ENCODE measurements around the gene WBP1. TPM values are rescaled to one million over a fixed set of nuclear protein-coding genes. Genes with fewer than 3 reads are reported as not detected.
"Not testable (repeated sequence)": the region's sequence is repeated elsewhere in the genome, so short reads cannot be mapped to it uniquely, and the experiment has no call there.

Gene WBP1
- polyA plus RNA-seq, 1 donor = 75.4 TPM

GRCh38 chr2:74439803-74440377 lies 18.3 kb upstream of the WBP1 start:
- peaks cover 37% of the 10 kb centered on the region for H3K4me1 ChIP-seq (ENCODE audit: control insufficient read depth, insufficient read depth, low read length)
- H3K9me3 ChIP-seq (ENCODE audit: control insufficient read depth, low read depth, low read length) = peaks cover 4% of the 10 kb centered on the region
- peaks cover 23% of the 10 kb centered on the region for H3K36me3 ChIP-seq (ENCODE audit: control insufficient read depth, insufficient read depth, low read length)
- H3K27ac ChIP-seq (ENCODE audit: low read length) = peak overlapping the region; percentile 98
- peak overlapping the region; percentile 86 for H3K4me3 ChIP-seq (ENCODE audit: low read length)
- peaks cover 10% of the 10 kb centered on the region for H3K27me3 ChIP-seq (ENCODE audit: control insufficient read depth, insufficient read depth, low read length)
- DNase-seq = peak in 1 of 2 donors; percentile 68
- WGBS (ENCODE audit: insufficient coverage, low lambda C conversion rate) = no CpG with 5 or more reads among the region's 14 CpGs

- Histone ChIP-seq H3K27me3 (ENCODE audit: control insufficient read depth, insufficient read depth, low read length) (peaks cover 10% of the 10 kb centered on the region), H3K36me3 (ENCODE audit: control insufficient read depth, insufficient read depth, low read length) (peaks cover 18% of the 10 kb centered on the region), H3K4me1 (ENCODE audit: control insufficient read depth, insufficient read depth, low read length) (peaks cover 37% of the 10 kb centered on the region), H3K27ac (ENCODE audit: low read length) (peak overlapping the region; percentile 98), H3K4me3 (ENCODE audit: low read length) (peak overlapping the region; percentile 86), H3K9me3 (ENCODE audit: control insufficient read depth, low read depth, low read length) (peaks cover 4% of the 10 kb centered on the region)
- WGBS (ENCODE audit: insufficient coverage, low lambda C conversion rate) = no CpG with 5 or more reads among the region's 45 CpGs
- DNase-seq = peak; percentile 92 to 96
Measured at GRCh38 chr2:74440378-74441169, 17.7 kb upstream of the WBP1 start.

- Histone ChIP-seq H3K36me3 (ENCODE audit: control insufficient read depth, insufficient read depth, low read length) (peaks cover 12% of the 10 kb centered on the region), H3K4me3 (ENCODE audit: low read length) (peak overlapping the region; percentile 86), H3K27ac (ENCODE audit: low read length) (peak overlapping the region; percentile 98), H3K27me3 (ENCODE audit: control insufficient read depth, insufficient read depth, low read length) (peaks cover 10% of the 10 kb centered on the region), H3K9me3 (ENCODE audit: control insufficient read depth, low read depth, low read length) (peaks cover 4% of the 10 kb centered on the region), H3K4me1 (ENCODE audit: control insufficient read depth, insufficient read depth, low read length) (peaks cover 37% of the 10 kb centered on the region)
- WGBS (ENCODE audit: insufficient coverage, low lambda C conversion rate) = 0% methylated on average over 1 of the region's 33 CpGs
- DNase-seq = no peak
Measured at GRCh38 chr2:74441170-74441689, 17.0 kb upstream of the WBP1 start.

- peaks cover 10% of the 10 kb centered on the region for H3K27me3 ChIP-seq (ENCODE audit: control insufficient read depth, insufficient read depth, low read length)
- peak within 1 kb of the TSS; percentile 86 for H3K4me3 ChIP-seq (ENCODE audit: low read length)
- WGBS (ENCODE audit: insufficient coverage, low lambda C conversion rate) = no CpG with 5 or more reads among the region's 75 CpGs
- H3K27ac ChIP-seq (ENCODE audit: low read length) = peak within 1 kb of the TSS; percentile 98
- peaks cover 9% of the 10 kb centered on the region for H3K36me3 ChIP-seq (ENCODE audit: control insufficient read depth, insufficient read depth, low read length)
- H3K4me1 ChIP-seq (ENCODE audit: control insufficient read depth, insufficient read depth, low read length) = peaks cover 37% of the 10 kb centered on the region
- H3K9me3 ChIP-seq (ENCODE audit: control insufficient read depth, low read depth, low read length) = peaks cover 4% of the 10 kb centered on the region
- peak; percentile 81 to 93 for DNase-seq
Measured at GRCh38 chr2:74441690-74442482, 16.4 kb upstream of the WBP1 start, which contains the start of gene RTKN. Gene RTKN, minus strand, starts transcription at chr2:74441937. Its CDS starts 121 bp downstream, at chr2:74441816.

GRCh38 chr2:74442483-74443297 lies 15.5 kb upstream of the WBP1 start:
- WGBS (ENCODE audit: insufficient coverage, low lambda C conversion rate) = no CpG with 5 or more reads among the region's 16 CpGs
- H3K4me1 ChIP-seq (ENCODE audit: control insufficient read depth, insufficient read depth, low read length) = peaks cover 42% of the 10 kb centered on the region
- H3K27ac ChIP-seq (ENCODE audit: low read length) = peak overlapping the region; percentile 98
- H3K4me3 ChIP-seq (ENCODE audit: low read length) = peak overlapping the region; percentile 86
- not testable (repeated sequence) for H3K27me3 ChIP-seq (ENCODE audit: control insufficient read depth, insufficient read depth, low read length); H3K36me3 ChIP-seq (ENCODE audit: control insufficient read depth, insufficient read depth, low read length); DNase-seq; H3K9me3 ChIP-seq (ENCODE audit: control insufficient read depth, low read depth, low read length)

- no peak for DNase-seq
- H3K9me3 ChIP-seq (ENCODE audit: control insufficient read depth, low read depth, low read length) = peaks cover 4% of the 10 kb centered on the region
- H3K36me3 ChIP-seq (ENCODE audit: control insufficient read depth, insufficient read depth, low read length) = no peaks in the 10 kb centered on the region
- H3K4me1 ChIP-seq (ENCODE audit: control insufficient read depth, insufficient read depth, low read length) = peaks cover 27% of the 10 kb centered on the region
- H3K27me3 ChIP-seq (ENCODE audit: control insufficient read depth, insufficient read depth, low read length) = peaks cover 10% of the 10 kb centered on the region
- H3K4me3 ChIP-seq (ENCODE audit: low read length) = no peak overlapping the region
- no peak overlapping the region for H3K27ac ChIP-seq (ENCODE audit: low read length)
- WGBS (ENCODE audit: insufficient coverage, low lambda C conversion rate) = no CpG with 5 or more reads among the region's 5 CpGs
Measured at GRCh38 chr2:74444498-74445318, 13.5 kb upstream of the WBP1 start.

- Histone ChIP-seq H3K4me1 (ENCODE audit: control insufficient read depth, insufficient read depth, low read length) (peaks cover 22% of the 10 kb centered on the region), H3K36me3 (ENCODE audit: control insufficient read depth, insufficient read depth, low read length) (no peaks in the 10 kb centered on the region), H3K27ac (ENCODE audit: low read length) (no peak overlapping the region), H3K9me3 (ENCODE audit: control insufficient read depth, low read depth, low read length) (no peaks in the 10 kb centered on the region), H3K27me3 (ENCODE audit: control insufficient read depth, insufficient read depth, low read length) (no peaks in the 10 kb centered on the region), H3K4me3 (ENCODE audit: low read length) (no peak overlapping the region)
- WGBS (ENCODE audit: insufficient coverage, low lambda C conversion rate) = 56% methylated on average over 3 of the region's 5 CpGs
- DNase-seq = peak in 1 of 2 donors; percentile 43
Measured at GRCh38 chr2:74447230-74447999, 10.8 kb upstream of the WBP1 start.

- H3K36me3 ChIP-seq (ENCODE audit: control insufficient read depth, insufficient read depth, low read length) = no peaks in the 10 kb centered on the region
- WGBS (ENCODE audit: insufficient coverage, low lambda C conversion rate) = 100% methylated on average over 1 of the region's 2 CpGs
- H3K27me3 ChIP-seq (ENCODE audit: control insufficient read depth, insufficient read depth, low read length) = no peaks in the 10 kb centered on the region
- H3K4me1 ChIP-seq (ENCODE audit: control insufficient read depth, insufficient read depth, low read length) = peaks cover 17% of the 10 kb centered on the region
- no peak for DNase-seq
- no peaks in the 10 kb centered on the region for H3K9me3 ChIP-seq (ENCODE audit: control insufficient read depth, low read depth, low read length)
- H3K27ac ChIP-seq (ENCODE audit: low read length) = no peak overlapping the region
- no peak overlapping the region for H3K4me3 ChIP-seq (ENCODE audit: low read length)
Measured at GRCh38 chr2:74448771-74449170, 9.5 kb upstream of the WBP1 start.

Measured in large intestine (tissue), 3 donors.